Ovary (tissue), 3 donors: Measurements from ENCODE around the gene FNBP1.

Experiments used
- POLR2A ChIP-seq: fragments of 450-650 bp; IDR thresholded peaks from one replicate; pipeline ENCODE4 v1.6.1; 2017; ENCODE audit warnings: antibody characterized with exemption, mild to moderate bottlenecking, moderate library complexity
- TF ChIP-seq, protein P1 (sequence below), 3 donors: fragments of 450-650 bp in 2 of 3; fragments of 200-600 bp in 1 of 3; IDR thresholded peaks; one replicate each; pipeline versions ENCODE4 v1.5.1 to v1.8.0; 2016 to 2022; ENCODE audit warnings: antibody characterized with exemption in 3 of 3, mild to moderate bottlenecking in 1 of 3
- donor health status: DM: no; HTN: no; CAD: no.

DNA sequence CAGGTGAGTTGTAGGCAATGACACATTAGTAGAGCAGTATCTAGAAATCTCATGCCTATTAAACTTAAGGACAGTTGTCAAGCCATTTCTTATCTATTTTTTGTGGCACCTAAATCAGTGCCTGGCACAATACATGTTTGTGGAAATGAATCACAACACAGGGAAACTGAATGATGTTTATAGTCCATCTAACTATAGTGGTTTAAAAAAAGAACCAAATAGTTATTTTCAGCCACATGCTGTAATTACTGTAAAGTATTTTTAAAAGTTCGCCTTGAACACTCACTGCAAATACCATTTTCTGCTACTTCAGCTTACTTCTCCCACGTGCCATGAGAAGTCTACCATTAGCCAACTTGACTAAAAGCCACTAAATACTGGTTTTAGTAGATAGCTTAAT is 21.9 kb downstream of the FNBP1 start:
- TF ChIP-seq, protein P1, sequence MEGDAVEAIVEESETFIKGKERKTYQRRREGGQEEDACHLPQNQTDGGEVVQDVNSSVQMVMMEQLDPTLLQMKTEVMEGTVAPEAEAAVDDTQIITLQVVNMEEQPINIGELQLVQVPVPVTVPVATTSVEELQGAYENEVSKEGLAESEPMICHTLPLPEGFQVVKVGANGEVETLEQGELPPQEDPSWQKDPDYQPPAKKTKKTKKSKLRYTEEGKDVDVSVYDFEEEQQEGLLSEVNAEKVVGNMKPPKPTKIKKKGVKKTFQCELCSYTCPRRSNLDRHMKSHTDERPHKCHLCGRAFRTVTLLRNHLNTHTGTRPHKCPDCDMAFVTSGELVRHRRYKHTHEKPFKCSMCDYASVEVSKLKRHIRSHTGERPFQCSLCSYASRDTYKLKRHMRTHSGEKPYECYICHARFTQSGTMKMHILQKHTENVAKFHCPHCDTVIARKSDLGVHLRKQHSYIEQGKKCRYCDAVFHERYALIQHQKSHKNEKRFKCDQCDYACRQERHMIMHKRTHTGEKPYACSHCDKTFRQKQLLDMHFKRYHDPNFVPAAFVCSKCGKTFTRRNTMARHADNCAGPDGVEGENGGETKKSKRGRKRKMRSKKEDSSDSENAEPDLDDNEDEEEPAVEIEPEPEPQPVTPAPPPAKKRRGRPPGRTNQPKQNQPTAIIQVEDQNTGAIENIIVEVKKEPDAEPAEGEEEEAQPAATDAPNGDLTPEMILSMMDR (IDR thresholded peaks at IDR 0.05), result no peak
- no peak for TF ChIP-seq POLR2A
